GM12874 (cell line): Measurements from ENCODE around the gene CALN1.

Experiments used
- TF ChIP-seq, protein P1 (sequence below): IDR thresholded peaks from 2 replicates; pipeline ENCODE4 v1.5.1; 2011; ENCODE audit warnings: low read depth, mild to moderate bottlenecking, control low read depth, low read length, moderate library complexity; ENCODE audit not compliant: insufficient read depth

CALN1 gene

DNA sequence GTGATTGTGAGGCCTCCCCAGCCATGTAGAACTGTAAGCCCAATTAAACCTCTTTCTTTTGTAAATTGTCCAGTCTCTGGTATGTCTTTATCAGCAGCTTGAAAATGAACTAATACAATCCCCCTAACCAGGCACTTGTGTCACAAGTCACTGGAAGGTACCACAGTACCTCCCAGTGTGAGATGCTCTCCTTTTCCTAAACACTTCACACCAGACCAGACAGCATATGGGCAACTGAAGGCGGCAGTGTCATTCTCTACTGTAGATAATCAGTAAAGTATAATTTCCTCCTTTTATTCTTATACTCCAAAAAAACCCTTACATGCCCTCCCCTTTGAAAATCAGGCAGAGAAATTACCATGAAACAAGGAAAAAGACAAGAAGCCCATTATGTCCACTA is 113.2 kb downstream of the CALN1 start:
- TF ChIP-seq, protein P1, sequence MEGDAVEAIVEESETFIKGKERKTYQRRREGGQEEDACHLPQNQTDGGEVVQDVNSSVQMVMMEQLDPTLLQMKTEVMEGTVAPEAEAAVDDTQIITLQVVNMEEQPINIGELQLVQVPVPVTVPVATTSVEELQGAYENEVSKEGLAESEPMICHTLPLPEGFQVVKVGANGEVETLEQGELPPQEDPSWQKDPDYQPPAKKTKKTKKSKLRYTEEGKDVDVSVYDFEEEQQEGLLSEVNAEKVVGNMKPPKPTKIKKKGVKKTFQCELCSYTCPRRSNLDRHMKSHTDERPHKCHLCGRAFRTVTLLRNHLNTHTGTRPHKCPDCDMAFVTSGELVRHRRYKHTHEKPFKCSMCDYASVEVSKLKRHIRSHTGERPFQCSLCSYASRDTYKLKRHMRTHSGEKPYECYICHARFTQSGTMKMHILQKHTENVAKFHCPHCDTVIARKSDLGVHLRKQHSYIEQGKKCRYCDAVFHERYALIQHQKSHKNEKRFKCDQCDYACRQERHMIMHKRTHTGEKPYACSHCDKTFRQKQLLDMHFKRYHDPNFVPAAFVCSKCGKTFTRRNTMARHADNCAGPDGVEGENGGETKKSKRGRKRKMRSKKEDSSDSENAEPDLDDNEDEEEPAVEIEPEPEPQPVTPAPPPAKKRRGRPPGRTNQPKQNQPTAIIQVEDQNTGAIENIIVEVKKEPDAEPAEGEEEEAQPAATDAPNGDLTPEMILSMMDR, result no peak

DNA sequence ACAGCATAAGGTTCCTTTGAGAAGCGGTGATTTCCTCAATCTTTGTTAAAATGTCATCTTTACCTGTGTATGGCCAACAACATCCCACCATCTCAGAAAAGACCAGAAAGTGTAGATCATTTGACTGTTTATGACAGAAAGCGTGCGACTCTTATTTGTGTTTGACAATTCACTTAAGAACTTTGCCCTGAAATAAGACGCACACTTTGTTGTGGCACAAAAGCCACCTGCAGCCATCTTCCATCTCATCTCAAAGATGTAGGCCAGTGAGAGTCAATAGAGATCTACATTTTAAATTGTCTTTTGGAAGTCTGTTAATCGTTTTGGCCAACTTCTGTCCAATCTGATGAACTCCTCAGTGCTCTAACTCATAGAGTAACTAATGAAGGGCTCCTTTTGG is 114.0 kb downstream of the CALN1 start:
- TF ChIP-seq, protein P1, result no peak

DNA sequence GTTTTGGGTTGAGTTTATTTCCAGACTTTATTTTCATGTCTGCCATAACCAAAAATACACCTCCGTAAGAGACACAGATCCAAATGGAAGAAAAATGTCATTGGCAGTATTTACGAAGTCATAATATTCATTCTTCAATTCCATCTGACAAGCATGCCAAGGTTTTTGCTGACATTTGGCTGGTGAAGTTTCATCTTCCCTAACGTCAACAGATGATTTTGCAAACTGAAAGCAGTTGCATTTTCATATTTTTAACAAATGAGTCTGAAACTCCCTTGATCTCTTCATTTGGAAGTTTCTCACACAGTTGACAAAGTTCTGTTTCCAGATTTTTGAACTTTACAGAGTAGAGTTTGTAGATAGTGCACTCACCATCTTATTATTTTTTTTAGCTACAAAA is 114.5 kb downstream of the CALN1 start:
- TF ChIP-seq, protein P1, result no peak

DNA sequence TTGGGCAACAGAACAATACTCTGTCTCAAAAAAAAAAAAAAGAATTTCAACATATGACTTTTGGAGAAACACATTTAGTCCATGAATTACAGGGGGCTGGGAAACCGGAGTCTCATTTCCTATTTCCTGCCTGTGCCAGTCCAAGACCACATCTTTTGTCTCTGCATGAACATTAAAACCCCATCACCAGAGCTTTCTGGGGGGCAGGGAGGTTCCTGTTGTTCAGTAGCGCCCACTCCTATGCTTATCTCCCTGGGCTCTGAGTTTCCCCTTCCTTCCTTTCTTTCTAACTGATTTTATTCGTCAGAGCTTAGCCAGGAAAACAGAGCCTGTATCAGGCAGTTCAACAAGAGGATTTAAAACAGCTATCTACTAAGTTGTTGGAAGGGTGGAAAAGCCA is 119.3 kb downstream of the CALN1 start:
- TF ChIP-seq, protein P1, result no peak

DNA sequence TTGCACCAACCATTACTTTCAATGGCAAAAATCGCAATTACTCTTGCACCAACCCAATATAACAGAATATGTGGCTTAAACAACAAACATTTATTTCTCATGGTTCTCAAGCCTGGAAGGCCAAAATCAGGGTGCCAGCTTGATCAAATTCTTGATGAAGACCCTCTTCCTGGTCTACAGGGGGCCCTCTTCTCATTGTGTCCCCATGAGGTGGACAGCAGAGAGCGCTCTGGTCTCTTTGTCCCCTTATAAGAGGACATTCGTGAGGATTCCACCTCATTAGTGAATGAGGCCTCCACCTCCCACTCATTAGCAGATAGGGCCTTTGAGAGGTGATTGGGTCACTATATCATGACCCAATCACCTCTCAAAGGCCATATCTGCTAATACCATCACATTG is 120.0 kb downstream of the CALN1 start:
- TF ChIP-seq, protein P1, result no peak

DNA sequence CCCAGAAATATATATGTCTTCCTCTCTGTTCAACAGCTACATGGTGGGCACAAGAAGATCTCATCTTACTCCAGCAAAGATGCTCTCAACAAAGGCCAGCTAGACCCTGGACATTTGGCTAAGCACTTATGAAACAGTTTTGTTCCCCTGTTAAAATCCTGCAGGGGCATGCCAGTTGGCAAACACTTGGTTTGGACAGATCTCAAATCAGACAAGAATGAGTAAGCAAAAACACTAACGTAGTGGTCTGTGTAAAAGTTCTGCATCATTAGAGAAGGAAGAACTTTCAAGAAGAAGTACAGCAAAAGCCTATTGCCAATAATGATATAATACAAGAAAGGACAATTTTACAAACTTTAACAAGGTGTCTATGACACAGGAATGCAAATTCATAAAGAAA is 125.6 kb downstream of the CALN1 start:
- TF ChIP-seq, protein P1, result no peak

DNA sequence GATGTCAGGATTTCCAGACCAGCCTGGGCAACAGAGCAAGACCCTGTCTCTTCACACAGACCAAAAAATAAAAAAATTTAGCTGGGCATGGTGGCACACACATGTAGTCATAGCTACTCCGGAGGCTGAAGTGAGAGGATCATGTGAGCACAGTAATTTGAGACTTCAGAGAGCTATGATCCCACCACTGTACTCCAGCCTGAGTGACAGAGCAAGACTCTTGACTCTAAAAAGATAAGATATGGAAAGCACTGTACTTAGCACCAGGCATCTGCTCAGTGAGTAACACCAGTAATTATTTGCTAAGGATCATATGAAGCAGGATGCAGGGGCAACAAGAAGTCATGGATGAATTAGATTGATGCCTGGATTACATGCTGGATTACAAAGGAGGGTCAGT is 128.8 kb downstream of the CALN1 start:
- TF ChIP-seq, protein P1, result no peak

DNA sequence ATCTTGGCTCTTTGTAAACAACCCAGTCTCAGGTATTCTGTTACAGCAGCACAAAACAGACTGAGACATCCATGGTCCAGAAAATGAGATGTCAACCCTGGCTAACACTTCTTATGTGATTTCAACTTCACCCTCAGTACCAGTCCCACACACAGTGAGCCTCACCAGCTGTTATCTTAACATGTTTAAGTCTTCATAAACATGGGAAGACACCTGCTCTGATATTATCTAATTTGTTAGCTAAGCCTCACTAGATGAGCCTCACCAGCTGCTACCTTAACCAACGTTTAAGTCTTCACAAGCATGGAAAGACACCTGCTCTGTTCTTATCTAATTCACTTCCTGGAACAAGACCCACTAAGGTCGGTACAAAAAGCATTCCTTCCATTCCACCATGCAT is 130.8 kb downstream of the CALN1 start:
- TF ChIP-seq, protein P1, result no peak
